ENCODE data around the gene SLC25A25.
"Not testable (repeated sequence)": the region's sequence is repeated elsewhere in the genome, so short reads cannot be mapped to it uniquely, and the experiment has no call there.

SLC25A25 gene

DNA sequence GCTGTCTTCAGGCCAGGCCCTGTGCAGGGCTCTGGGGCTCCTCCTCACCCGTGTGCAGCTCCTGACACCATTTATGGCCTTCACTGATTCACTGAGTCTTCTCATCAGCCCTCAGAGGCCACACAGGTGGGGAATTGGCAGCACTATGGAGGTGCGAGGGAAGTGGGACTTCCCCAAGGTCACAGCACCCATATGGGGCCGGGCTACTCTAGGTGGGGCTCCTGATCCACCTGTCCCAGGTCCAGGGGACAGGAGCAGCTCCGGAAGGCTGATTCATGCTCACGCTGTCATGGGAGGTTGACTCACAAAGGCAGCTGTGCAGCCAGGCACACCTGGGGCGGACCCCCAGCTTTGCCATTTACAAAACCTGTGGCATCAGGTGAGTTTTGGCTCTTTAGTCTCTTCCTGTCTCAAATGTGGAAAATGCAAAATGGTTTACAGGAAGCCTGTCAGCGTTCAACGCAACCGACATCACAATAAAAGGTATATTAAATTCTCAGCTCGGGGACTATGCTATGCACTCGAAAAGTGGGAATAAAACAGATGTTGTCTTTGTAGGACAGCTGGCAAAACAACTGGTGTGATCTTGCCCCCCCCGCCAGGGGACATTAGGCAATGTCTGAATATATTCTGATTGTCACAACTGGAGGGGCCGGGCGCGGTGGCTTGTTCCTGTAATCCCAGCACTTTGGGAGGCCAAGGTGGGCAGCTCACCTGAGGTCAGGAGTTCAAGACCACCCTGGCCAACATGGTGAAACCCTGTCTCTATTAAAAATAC is 15.9 kb upstream of the SLC25A25 start:
- DNase-seq, result no peak

DNA sequence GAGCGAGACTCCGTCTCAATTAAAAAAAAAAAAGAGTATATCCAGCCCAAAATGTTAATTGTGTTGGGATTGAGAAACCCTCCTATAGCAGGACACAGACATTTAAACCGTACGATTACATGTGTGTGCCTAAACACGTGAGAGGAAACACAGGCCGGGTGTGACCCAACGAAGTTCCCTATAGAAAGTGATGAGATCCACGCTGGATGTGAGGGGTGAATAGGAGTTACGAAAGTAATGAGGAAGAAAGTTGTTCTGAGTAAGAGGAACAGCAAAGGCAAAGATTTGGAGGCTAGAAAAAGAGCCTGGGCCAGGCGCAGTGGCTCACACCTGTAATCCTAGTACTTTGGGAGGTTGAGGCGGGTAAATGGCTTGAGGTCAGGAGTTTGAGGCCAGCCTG is 14.5 kb upstream of the SLC25A25 start:
- no peak for DNase-seq

DNA sequence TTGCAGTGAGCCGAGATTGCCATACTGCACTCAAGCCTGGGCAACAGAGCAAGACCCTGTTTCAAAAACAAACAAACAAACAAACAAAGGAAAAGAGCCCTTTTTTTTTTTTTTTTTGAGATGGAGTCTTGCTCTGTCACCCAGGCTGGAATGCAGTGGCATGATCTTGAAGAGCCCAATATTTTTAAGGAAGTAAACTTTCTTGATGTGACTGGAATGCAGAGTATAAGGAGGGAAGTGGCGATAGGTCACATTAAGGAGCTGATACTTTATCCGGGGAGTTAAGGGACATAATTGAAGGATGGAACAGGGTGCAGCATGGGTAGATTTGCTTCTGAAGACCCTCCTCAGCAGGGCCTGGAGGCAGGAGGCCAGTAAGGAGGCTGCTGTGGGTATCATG is 13.9 kb upstream of the SLC25A25 start:
- no peak for DNase-seq

DNA sequence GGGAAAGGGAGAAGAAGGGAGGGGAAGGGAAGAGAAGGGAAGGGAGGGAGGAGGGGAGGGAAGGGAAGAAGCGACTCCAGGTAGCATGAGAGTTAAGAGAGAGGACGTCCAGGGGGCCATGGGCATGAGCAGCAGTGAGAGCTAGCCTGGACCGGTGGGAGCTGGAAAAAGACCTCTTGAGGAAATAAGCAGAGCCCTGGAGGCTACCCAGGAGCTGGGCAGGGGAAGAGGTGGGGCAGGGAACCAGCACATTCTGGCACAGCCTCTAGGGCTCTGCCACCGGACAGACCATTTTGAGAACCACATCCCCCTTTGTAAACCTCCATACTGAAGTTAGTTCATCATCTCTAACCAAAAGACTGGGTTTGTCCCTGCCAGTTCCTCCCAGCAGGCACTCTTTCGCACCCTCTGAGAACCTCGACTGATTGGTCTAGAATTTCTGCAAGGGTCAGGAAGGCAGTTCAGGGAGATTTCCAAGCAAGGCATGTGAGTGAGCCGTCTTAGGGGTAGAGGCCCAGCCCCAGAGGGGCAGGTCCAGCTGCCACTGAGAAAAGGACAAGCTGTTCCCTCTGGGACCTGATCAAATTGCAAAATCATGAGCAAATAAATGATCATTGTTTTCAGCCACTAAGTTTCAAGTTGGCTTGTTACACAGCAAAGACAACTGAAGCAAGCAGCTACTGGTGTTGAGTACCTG is 12.5 kb upstream of the SLC25A25 start:
- DNase-seq, result no peak

DNA sequence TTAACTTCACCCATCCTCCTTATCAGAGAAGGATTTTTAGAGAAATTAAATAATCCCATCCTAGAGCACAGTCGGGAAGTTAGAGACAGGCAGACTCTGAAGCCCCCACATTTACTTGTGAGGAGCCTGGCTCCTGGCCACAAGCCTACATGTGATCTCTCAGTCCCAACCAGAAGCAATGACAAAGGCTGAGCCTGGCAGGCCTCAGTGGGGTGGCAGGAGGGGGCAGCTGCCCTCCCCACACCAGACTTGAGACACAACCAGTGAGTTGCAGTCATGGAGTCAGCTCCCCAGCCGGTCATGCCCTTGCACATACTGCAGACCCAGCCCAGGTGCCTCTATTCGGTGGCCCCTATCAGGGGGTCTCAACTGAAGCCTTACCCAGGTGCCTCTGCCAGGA is 11.9 kb upstream of the SLC25A25 start:
- DNase-seq, result no peak

DNA sequence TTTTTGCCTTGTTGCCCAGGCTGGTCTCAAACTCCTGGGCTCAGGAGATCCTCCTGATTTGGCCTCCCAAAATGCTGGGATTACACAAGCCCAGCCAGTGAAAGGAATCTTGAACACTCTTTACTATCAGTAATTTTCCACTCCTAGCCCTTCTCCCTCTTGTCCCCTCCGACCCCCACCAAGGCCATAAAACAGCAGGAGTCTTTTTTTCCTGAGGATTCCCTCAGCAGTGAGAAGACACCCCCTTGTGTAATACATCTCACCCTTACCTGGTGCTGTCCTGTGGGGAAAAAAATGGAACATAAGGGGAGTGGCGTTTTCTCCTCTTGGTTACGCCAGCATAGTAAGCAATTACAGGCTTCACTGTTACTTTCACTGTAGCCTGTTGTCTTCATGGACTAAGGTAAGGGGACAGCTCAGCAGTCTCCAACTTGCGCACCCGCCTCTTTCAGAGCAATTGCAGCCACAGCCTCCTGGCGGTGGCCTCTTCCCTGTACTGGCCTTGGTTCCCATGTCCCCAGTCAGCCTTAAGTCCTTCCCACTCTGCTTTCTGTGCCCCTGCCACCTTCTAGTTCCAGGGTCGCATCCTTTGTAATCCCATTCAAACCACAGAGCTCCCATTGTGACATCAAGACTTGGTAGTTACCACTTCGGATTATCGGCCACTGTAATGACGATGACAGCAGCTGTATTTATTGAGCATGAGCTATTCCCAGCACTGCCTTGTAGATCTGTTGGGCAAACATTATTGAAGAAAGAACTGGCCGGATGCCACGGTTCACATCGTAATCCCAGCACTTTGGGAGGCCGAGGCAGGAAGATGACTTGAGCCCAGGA is 10.9 kb upstream of the SLC25A25 start:
- no peak for DNase-seq

DNA sequence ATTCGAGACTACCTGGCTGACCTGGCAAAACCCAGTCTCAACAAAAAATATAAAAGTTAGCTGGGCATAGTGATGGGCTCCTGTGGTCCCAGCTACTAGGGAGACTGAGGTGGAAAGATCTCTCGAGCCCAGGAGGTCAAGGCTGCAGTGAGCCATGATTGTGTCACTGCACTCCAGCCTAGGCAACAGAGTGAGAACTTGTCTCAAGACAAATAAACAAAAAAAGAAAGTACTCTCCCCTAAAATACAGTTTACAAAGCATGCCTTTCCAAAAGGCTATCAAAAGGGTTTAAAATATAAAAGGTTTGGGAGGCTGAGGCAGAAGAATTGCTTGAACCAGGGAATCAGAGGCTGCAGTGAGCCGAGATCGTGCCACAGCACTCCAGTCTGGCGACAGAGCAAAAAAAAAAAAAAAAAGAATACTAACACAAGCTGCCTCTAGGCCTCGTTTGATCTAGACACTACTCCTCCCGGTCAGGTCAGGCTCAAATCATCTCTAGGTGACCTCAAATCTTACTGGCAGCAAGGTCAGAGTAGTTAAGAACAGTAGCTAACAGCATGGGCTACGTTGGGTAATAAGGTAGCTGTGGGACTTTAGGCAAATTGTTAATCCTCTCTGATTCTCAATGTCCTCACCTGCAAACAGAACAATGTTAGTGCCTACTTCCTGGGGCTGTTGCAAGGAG is 10.2 kb upstream of the SLC25A25 start:
- no peak for DNase-seq

DNA sequence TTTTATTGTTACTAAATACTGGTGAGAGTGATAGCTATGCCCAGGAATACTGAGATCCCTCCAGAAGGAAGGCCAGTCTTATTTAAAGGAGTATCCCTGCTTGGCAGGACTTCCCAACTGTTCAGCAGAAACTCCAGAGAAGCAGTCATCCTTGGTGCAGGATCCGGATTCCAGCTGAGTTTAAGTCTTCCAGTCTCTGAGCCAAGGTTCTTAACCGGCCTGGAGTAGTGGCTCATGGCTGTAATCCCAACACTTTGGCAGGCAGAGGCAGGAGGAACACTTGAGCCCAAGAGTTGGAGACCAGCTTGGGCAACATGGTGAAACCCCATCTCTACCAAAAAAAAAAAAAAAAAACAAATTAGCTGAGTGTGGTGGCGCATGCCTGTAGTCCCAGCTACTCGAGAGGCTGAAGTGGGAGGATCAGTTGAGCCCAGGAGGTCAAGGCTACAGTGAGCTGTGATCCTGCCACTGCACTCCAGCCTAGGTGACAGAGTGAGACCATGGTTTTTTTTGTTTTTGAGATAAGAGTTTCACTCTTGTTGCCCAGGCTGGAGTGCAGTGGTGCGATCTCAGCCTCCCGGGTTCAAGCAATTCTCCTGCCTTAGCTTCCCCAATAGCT is 8.6 kb upstream of the SLC25A25 start:
- DNase-seq, result no peak

DNA sequence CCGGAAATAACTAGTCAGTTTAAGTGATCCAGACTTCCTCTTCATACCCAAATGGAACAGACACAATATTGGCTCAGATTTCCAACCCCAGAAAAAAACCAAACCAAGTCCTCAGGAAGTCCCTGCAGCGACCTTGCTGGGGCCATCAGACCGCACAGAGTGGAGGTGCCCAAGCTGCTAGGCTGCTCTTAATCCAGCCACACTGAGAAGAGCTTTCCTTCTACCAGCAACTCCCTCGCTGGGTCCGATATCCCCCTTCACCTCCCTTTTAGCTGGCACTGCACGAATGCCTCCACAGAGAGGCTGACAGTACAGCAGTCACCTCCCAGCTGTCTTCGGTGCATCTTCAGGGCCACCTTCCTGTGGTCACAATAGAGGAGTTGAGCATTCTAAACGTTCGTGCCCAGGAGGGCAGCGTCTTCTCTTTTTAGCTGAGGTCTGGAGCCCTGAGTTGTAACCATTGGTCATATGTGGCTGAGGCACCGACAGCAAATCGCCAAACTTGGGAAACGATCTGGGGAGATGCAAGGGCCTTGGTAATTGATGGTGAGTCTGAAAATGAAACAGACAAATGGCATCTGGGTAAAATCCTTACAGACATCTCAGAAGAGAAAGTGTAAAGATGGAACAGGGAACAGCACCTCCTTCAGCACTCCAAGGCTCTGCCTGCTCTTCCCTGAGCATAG is 6.6 kb upstream of the SLC25A25 start:
- no peak for DNase-seq

DNA sequence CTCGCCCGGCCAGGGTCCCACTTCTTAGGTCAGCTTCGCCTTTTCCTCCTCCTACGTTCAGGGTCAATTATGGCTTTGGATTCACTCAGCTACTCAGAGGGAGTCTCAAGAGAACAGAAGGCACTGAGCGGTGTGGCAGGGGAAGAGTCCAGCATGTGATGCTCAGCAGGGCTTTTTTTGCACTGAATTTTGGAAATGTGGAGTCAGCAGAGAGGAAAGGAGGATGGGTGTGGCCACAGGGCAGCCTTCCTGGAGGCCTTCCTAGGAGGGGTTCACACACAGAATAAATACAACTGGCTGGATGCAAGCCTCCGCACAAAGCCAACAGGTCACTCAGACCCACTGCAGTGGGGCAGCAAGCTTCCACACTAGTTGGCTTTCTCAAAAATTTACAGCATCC is 5.8 kb upstream of the SLC25A25 start:
- DNase-seq, result no peak

DNA sequence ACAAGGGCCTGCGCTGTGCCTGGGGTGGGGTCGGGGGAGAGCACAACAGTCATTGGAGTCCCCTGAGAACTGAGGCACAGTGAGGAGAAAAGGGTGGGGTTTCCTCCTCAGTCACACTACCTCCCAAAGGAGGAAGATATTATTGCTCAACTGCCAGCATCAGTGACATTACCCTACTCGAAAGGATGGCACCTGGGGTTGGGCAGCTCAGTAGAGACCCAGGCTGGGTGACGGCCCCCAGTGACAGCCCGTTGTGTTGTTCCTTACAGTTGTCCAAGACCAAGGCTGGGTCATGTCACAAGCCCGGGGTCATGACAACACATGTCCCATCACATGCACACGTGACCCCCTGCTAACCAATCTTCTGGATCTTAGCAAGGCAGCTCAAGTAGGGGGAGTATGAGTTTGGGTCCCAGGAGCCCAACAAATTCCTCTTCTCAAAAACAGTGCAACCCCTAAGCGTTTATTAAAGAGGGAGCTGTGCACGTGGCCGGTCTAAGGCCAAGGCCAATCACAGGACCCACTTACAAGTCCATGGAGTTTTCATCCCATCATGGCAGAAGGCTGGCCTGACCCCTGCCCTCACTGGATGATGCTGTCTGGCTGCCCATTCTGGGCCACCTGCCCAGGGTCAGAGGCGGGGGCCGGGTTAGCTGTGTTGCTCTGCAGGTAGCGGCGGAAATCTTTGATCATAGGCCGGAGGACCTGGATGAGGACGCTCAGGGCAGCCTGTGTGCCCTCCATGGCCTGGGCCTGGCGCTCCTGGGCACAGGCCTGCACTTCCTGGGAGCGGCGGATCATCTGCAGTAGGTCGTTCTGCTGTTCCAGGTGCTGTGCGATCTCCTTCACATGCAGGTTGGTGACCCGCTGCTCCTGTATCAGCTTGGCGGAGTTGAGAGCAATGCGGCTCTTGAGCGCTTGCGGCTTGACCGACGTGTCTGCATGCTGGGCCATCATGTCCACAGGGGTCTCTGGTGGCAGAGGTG is 4.9 kb upstream of the SLC25A25 start:
- DNase-seq, result no peak

DNA sequence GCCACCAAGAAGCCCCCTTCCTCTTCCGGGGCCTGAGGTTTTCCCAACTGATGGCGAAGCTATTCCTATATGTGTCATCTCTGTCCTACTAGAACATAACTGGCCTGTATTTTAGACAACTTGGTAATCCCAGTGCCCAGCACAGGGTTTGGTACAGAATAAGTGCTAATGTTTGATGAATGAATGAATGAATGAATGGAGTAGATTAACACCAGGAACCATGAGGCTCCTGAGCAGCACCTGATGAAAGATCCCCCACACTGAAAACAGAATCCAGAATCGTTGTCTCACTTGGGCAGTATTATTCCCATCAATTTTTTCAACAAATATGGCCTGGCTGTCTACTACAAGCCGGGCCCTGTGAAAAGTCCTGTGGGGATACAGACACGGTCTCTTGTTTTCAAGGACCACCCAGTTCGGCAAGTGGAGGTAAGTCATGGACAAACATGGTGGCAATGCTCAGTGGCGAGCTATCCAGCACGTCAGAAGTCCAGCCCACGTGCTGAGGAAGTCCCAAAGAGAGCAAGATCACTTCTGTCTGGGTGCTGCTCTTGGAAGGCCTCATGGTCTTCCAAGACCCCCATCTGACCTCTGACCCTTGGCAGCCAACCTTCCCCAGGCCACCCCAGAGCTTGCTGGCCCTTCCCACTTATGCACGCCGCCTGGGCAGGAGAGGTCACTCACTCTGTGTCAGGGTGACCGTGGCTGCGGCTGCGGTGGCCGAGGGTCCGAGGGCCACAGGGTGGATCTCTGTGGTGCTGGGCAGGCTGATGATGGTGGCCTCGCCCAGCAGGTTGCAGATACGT is 1.9 kb upstream of the SLC25A25 start:
- DNase-seq, result no peak

DNA sequence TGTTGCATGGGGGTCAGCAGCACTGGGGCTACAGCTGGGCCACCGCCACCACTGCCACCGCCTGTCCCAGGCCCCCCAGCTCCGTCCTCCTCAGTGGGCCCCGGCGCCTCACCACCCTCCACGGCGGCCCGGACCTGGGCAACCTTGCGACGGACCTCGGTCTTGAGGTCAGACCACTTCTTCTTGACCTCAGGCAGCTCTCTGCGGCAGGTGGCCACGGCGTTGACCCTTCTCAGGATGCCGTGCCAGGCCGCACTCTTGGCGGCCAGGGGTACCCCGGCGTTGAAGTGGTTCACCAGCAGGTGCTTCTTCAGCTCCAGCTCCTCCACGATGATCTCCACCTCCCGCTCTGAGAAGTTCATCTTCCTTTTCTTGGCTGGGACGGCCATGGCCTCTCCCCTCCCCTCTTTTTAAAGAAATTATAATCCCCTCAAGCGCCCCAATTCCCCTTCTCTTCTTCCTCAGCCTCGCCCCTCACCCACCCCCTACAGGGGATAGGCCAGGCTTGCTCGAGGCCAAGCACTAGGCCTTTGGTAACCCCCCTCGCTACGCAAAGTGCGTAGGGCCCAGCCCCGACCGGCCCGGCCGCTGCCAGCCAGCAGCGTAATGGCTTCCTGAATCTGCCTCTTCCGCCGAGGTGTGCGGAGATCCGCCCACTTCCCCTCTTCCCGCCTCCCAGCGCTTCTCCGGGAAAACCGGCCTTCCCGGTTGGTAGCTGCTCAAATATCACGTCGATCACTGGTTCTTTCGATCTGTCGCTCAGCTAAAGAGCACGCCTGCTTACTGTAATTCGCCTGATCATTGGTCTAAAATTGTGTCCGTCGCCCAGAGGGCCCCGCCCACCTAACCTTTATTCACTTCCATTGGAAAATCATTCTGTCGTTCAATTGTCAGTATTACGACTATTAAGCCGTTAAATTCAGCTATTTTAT is 1.1 kb upstream of the SLC25A25 start, which contains the start of gene NAIF1:
TSS of gene NAIF1 (minus strand) at position 608 of the 932 bp plus-strand sequence. CDS start at position 389, 219 bp downstream.
- peak; percentile 81 to 100 (median 95) for DNase-seq

DNA sequence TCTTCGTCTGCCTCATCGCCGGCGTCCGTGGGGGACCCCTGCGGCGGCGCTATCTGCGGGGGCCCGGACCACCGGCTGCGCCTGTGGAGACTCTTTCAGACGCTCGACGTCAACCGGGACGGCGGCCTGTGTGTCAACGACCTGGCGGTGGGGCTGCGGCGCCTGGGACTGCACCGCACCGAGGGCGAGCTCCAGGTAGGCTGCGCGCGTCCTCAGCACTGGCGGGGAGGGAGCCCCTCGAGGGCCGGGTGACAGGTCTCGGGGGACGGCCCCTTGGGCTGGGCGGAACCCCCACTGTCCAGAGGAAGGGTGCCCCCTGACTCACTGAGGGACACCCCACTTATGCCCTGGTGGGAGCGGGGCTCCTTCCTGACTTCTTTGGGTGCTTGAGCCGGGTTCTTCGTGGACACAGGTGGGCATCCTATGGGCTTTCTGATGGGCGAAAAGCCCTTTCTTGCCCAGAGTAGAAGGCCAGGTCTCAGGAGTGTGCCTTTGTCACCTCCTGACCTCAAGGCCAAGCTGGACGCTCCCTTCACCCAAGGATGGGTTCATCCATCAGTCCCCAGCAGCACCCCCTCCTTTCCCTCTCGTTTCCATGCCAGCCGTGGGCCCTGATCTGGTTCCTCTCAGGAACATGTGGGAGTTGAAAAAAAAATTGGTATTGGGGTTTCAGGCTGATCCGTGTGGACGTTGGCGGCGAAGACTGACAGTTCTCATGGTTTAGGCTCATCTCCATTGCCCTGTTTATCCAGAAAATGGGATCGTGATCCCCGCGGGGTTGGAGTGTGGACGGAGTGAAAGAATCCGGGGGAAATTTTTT is 564 bp downstream of the SLC25A25 start:
- peak in 4 of 5 experiments; percentile 16 to 48 (median 28) for DNase-seq

DNA sequence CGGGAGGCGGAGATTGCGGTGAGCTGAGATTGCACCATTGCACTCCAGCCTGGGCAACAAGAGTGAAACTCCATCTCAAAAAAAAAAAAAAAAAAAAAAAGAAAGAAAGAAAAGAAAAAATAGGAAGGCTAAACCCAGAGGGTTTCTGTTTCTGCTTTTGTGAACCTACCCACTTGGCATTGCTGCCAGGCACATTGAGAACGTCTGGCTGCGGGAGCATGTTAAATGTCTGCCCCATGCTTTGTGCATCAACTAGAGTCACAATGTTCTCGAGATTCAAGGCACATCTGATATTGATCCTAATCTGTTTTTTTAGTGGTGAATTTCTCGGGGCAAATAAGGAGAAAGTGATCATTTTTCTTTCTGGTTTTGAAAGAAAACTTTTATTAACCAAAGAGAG is 2.8 kb downstream of the SLC25A25 start:
- DNase-seq, result peak in 1 of 5 experiments; percentile 49

DNA sequence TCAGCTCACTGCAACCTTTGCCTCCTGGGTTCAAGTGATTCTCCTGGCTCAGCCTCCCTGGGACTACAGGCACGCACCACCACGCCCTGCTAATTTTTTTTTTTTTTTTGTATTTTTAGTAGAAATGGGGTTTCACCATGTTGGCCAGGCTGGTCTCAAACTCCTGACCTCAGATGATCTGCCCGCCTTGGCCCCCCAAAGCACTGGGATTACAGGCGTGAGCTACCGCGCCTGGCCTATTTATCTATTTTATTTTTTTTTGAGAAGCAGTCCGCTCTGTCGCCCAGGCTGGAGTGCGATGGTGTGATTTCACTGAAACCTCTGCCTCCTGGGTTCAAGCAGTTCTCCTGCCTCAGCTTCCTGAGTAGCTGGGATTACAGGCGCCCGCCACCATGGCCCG is 3.4 kb downstream of the SLC25A25 start:
- DNase-seq, result not testable (repeated sequence)

Measured in T-helper 2 cell (primary cell).